GM18873 (cell line): ENCODE results near the gene MAP4.
"Not testable (repeated sequence)": the region's sequence is repeated elsewhere in the genome, so short reads cannot be mapped to it uniquely, and the experiment has no call there.

Experiments
- ATAC-seq: cut with Tn5 transposase; IDR thresholded peaks from one replicate; pipeline ENCODE4 v1.9.1; 2021; ENCODE audit warnings: mild to moderate bottlenecking, moderate library complexity, moderate number of reproducible peaks; ENCODE audit not compliant: unreplicated experiment, low FRiP score

MAP4 gene

DNA sequence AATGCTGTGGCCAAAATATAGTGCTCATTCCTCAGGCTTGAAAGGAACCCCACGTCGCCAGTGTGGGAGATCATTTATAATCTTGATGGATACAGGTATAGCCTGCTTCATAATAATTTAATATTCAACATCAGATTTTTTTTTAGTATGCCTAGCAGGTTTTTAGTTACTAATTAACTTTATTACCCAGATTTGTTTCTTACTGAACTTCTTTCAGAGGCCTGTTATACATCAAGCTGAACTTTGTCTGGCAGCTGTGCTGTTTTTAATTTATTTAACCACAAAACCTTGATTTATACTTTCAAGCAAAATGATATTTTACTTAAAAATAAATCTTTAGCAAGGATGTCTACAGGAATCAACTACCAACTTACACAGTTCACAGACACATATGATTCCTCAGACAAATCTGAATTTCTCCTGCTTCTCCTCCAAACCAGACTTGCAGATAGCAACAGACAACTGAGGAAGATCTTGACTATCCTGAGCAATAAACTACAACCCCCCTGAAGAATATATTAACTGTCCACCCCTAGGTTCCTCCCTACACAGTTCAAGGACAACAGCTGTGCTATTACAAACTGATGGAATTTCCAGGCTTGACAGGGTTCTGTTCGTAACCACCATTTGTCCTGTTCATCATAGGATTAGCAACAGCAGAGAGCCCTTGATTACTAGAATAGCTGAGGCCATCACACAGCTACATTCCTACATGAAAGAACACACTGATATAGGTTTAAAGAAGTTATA lies 610 bp downstream of the MAP4 start:
- no peak for ATAC-seq

DNA sequence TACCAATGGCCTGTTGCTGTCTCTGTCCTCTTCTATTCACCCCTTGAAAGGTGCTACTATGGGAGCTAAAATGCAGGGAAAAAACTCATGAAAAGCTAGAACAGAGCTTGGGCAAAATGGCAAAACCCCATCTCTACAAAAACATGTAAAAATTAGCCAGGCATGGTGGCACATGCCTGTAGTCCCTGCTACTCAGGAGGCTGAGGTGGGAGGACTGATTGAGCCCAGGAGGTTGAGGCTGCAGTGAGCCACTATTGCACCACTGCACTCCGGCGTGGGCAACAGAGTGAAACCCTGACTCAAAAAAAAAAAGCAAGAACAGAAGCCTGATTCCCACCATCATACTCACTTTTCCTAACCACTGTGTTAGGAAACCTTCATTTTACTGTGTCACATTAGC lies 1.9 kb downstream of the MAP4 start:
- no peak for ATAC-seq

DNA sequence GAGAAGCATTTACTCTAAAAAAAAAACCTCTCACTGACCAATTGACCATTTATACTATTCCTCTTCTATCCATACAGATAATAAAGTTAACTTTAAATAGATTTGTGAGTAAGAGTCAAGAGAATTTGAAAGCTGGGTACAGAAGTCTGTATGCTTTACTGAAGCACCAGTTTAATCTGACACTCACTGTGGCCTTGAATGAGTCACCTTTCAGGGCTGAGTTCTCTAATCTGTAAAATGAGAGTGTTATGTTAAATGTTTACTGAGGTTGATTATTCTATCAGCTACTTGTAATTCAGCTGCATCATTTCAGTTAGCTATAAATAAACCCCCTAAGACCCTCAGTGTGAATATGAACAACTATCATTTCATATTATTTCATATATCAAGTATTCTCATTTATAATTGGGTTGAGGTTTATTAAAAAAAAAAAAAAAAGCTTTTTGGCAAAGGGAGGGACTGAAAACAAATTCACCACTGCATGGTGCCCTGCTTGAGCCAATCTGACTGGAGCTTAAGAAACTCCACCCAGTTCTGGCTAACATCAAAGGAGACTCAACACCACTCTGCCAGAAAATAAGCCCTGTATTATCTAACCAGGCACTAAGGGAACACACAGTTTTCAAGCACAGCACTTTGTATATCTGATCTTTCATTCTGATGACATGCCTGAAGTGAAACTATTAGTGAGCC lies 2.8 kb downstream of the MAP4 start:
- no peak for ATAC-seq

DNA sequence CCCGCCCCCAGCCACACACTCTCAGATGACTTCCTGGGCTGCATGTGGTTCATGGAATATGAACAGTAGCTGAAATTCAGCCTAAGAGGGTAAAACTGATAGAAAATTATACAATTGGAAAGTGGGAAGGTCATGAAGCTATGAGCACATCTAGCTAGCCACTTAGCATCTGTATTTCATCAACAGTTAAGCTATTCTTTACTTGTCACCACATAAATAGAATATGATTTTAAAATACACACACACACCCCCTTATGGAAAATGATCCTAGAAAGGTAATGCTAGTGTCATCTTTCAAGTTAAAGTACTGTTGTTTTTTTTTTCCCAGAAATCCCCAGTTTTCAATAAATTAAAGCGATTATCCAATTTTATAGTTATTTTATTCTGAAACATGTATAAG lies 3.6 kb downstream of the MAP4 start:
- ATAC-seq, result no peak

DNA sequence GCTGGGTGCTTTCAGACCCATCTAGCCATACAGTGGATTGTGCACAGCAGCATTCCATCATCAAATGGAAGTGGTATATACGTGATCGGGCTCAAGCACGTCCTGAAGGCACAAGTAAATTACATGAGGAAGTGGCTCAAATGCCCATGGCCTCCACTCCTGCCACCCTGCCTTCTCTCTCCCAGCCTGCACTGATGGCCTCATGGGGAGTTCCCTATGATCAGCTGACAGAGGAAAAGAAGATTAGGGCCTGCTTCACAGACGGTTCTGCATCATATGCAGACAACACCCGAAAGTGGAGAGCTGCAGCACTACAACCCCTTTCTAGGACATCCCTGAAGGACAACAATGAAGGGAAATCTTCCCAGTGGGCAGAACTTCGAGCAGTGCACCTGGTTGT lies 8.2 kb downstream of the MAP4 start:
- ATAC-seq, result not testable (repeated sequence)

DNA sequence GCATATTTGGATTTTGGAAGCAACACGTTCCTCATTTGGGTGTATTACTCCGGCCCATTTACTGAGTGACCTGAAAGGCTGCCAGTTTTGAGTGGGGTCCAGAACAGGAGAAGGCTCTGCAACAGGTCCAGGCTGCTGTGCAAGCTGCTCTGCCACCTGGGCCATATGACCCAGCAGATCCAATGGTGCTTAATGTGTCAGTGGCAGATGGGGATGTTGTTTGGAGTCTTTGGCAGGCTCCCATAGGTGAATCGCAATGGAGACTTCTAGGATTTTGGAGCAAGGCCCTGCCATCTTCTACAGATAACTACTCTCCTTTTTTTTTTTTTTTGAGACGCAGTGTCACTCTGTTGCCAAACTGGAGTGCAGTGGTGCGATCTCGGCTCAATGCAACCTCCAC lies 8.9 kb downstream of the MAP4 start:
- ATAC-seq, result not testable (repeated sequence)

DNA sequence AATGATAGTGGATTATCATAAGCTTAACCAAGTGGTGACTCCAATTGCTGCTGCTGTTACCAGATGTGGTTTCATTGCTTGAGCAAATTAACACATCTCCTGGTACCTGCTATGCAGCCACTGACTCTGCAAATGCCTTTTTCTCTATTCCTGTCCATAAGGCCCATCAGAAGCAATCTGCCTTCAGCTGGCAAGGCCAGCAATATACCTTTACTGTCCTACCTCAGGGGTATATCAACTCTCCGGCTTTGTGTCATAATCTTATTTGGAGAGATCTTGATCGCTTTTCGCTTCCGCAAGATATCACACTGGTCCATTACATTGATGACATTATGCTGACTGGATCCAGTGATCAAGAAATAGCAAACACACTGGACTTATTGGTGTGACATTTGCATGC lies 9.4 kb downstream of the MAP4 start:
- not testable (repeated sequence) for ATAC-seq

DNA sequence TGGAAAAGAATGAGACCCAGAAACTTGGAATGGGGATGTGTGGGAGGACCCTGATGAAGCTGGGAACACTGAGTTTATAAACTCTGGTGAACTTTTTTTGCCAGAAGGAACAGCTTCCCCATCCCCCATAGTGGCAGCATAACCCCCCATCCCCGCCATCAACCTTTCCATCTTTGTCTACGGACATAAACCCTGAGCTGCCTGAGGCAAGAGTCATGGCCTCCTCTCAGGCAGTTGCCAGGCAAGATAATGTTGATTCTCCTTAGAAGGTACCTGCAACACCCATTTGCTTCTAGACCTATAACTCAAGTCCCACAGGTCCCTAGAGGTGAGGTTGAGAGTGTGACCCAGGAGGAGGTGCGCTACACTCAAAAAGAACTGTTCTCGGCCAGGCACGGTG lies 11.5 kb downstream of the MAP4 start:
- ATAC-seq, result no peak

DNA sequence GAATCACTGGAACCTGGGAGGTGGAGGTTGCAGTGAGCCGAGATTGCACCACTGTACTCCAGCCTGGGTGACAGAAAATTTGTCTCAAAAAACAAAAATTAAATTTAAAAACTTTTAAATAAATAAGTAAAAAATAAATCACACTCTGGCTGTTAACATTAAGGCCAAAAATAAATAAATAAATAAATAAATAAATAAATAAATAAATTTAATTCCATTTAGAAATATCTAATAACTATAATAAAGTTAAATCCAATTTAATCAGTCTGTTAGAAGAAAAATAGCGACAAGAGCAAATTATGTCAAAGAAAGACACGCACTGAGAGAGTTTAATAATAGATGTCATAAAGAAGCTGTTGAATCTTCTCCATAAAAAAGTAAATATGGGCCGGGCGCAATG lies 13.4 kb downstream of the MAP4 start:
- no peak for ATAC-seq

DNA sequence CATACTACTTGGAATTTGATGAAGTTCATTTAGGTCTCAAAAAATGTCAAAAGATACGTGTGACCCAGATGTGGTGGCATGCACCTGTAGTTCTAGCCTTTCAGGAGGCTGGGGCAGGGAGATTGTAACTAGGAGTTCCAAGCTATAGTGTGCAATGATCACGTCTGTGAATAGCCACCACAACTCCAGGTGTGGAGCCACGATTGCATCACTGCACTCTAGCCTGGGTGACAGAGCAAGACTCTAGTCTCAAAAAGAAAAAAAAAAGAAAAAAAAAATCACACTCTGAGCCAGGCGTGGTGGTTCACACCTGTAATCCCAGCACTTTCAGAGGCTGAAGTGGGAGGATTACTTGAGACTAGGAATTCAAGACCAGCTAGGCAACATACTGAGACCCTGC lies 14.2 kb downstream of the MAP4 start:
- no peak for ATAC-seq

DNA sequence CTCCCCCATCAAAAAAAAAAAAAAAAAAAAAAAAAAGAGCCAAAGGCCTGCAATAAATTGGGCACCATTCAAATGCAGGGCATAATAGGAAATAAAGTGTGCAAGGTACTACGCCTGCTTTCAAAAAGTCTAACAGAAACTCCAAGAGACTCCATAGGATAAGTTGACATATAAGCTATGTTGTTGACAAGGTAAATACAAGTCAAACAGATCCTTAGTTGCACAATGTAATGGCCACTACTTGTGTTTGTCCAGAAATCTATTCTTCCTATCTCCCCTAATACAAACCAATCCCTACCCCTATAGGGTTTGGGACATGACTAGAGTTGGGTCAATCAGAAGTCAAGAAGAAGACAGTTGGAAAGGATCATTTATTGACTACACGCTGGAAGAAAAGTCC lies 16.0 kb downstream of the MAP4 start:
- no peak for ATAC-seq

DNA sequence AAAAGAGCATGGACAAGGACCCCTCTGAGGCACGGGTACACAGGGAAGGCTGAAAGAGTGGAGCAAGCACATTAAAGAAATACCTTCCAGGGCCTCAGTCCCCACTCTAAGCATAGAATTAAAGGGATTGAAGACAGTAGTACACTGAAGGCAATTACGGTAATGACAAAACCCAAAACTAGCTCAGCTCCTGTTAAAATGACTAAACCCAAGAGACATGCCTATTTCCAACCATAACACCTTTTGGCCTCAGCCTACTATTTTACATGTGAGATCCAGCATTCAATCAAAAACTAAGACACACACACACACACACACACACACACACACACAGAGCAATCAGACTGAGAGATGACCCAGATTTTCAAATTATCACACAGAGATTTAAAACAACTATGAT lies 19.8 kb downstream of the MAP4 start:
- no peak for ATAC-seq

DNA sequence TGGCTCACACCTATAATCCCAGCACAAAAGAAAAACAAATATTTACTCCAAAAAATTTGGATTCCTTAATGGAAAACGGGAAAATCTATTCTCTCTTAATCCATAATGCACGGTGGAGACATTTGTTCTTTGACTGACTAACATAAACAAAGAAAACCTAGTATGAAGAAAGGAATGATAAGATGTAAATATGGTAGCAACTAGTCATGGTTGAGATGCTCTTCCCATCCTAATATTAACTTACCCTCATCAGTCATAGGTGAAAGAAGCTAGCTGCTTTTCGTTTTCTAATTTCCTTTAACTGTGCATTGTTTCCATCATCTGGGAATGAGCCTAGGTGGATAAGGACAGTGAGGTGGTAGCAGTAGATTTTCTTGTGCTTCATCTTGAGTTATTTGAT lies 22.0 kb downstream of the MAP4 start:
- ATAC-seq, result no peak

DNA sequence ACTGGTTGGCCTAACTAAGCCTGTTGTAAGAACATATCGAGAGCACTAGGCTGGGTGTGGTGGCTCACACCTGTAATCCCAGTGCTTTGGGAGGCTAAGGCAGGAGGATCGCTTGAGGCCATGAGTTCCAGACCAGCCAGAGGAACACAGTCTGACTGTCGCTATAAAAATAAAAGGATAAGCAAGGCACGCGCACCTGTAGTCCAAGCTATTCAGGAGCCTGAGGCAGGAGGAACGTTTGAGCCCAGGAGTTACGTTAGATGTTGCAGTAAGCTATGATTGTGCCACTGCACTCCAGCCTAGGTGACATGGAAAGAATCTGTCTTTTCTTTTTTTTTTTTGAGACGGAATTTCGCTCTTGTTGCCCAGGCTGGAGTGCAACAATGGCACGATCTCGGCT lies 24.9 kb downstream of the MAP4 start:
- ATAC-seq, result no peak

DNA sequence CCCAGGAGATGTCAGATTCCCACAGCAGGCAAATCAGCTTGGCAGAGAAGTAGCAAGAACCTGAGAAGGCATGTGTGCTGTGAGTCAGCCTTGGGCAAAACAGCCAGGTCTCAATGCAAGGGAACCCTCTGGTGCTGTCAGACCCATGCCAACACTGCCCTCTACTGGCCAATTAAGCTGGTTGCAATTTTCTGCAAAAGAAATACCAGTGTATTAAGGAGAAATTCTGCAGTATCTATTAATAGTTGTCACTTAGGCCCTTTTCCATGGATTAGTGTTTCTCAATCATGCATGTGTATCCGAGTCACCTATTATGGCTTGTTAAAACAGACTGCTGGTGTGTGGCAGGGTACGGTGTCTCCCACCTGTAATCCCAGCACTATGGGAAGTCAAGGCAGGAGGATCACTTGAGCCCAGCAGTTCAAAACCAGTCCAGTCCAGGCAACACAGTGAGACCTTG lies 26.2 kb downstream of the MAP4 start:
- ATAC-seq, result no peak

DNA sequence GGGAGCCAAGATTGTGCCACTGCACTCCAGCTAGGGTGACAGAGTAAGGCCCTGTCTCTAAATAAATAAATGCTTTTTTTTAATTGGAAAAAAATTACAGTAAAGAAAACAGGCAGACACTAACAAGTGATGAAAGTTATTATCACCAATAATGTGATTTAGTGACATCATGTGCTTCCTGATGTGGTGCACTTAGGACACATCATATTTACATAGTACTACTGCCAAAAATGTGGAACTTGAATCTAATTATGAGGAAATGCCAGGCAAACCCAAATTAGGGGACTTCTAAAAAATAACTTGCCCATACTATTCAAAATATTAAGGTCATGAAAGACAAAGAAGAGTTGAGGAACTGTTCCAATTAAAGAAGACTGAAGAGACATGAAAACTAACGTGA lies 30.8 kb downstream of the MAP4 start:
- ATAC-seq, result no peak

DNA sequence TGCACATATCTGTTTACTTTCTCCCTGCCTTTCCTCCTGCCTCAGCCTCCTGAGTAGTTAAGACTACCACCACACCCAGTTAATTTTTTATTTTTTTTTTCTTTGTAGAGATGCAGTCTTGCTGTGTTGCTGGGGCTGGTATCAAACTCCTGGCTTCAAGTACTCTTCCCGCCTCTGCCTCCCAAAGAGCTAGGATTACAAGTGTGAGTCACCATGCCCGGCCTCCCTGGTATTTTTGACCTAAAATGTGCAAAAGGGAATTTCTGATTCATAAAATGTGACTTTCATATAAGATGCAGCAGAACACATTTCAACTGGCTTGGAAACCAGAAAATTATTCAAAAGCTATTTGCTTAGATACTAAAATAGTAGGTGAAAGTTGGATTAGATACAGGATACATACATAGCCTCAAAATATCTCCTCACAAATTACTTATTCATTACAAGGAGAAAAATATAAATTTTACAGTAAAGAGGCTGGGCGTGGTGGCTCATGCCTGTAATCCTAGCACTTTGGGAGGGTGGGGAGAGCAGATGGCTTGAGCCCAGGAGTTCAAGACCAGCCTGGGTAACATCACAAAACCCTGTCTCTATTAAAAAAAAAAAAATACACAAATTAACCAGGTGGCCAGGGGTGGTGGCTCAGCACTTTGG lies 32.0 kb downstream of the MAP4 start:
- no peak for ATAC-seq

DNA sequence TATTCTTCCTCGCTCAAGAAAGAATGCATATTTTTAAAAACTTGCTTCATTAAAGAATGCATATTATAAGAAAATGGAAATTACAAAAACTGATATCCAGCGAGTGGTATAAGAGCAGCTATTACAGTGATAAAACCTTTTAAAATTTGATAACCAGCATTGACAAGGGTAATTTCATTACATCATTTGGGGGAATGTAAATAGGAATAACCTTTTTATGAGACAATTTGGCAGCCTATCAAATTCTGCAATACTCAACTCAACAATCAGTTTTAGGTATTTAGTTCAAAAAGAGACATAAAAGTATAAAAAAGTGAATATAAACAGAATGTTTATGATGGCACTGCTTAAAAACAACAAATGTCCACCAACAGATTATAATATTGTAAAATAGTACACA lies 35.4 kb downstream of the MAP4 start:
- ATAC-seq, result no peak

DNA sequence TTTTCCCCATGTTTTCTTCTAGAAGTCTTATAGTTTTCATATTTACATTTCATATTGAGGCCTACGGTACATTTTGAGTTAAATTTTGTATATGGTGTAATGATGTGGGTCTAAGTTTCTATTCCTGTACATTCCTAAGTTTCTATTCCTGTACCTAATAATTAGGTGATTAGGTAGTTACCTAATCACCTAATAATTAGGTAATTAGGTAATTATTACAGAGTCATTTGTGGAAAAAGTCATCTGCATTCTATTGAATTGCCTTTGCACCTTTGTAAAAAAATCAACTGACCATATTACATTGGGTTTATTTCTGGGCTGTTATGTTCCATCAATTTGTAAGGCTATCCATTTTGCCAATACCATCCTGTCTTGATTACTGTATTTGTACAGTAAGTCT lies 37.1 kb downstream of the MAP4 start:
- no peak for ATAC-seq

DNA sequence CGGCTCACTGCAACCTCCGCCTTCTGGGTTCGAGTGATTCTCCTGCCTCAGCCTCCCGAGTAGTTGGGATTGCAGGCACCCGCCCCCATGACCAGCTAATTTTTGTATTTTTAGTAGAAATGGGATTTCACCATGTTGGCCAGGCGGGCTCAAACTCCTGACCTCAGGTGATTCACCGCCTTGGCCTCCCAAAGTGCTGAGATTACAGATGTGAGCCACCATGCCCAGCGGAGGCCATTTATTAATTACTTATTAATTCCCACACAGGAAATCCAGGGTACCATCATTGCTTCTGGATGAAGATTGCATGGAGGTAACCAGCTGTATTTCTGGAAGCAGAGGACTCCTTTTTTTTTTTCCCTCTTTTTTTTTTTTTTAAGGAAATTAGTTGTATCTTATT lies 37.8 kb downstream of the MAP4 start:
- no peak for ATAC-seq

DNA sequence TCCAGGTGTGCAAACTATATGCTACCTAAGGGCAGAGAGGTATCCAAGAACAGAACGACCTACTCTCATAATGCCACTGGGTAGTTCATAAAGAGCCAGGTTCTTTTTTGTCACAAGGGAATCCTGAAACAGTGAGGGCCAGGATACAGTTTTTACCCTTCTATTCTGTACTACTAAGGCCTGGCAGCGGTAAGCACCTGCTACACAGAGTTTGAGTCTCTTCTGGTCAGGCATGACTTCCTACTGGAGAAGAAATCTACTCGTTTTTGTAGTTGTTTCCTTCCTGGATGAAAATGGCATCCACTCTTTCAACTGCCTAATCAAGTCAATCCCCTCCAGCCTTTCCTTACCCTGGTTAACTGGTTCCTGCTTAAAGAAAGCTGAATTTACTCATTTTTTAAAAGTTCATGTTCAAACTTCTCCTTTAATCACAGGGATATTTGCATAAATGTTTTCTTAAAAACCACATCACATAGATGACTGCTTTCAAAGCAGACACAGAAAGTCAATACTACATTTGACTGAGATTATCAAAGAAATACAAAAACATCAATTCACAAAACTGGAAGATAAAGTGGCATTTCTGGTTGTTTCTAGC lies 40.0 kb downstream of the MAP4 start:
- no peak for ATAC-seq
